Spleen (tissue), 11 donors: ENCODE data around the gene NABP1. TPM values are rescaled to one million over a fixed set of nuclear protein-coding genes. Genes with fewer than 3 reads are reported as not detected.
A peak's percentile ranks its signal among the peaks of the same experiment; 100 is the strongest.

Experiments
- DNase-seq: peaks from one replicate; pipeline ENCODE4 v3.0.0-alpha.2; 2020
- H3K27ac ChIP-seq, 8 donors: fragments of 200-600 bp; sonication (generic) in 7 of 8; 1 replicate in 4 of 8; 2 replicates in 4 of 8; pipeline versions ENCODE4 v1.5.0 to v1.8.0; 2016 to 2021; ENCODE audit warnings: inconsistent platforms in 4 of 8, mild to moderate bottlenecking in 4 of 8, moderate library complexity in 1 of 8
- H3K27me3 ChIP-seq, 7 donors: fragments of 200-600 bp; sonication (generic) in 6 of 7; replicated peaks in 1 of 7; 1 replicate in 4 of 7; 2 replicates in 3 of 7; pipeline versions ENCODE4 v1.5.0 to v1.8.0; 2016 to 2021; ENCODE audit warnings: inconsistent platforms in 3 of 7, mild to moderate bottlenecking in 1 of 7
- H3K36me3 ChIP-seq, 6 donors: fragments of 200-600 bp; sonication (generic) in 5 of 6; 1 replicate in 4 of 6; 2 replicates in 2 of 6; pipeline versions ENCODE4 v1.5.0 to v1.8.0; 2016 to 2021; ENCODE audit warnings: inconsistent platforms in 2 of 6
- H3K4me1 ChIP-seq, 6 donors: fragments of 200-600 bp; sonication (generic) in 5 of 6; 1 replicate in 3 of 6; 2 replicates in 3 of 6; pipeline versions ENCODE4 v1.5.0 to v1.8.0; 2016 to 2021; ENCODE audit warnings: inconsistent platforms in 3 of 6
- H3K4me3 ChIP-seq, 8 donors: fragments of 200-600 bp; sonication (generic) in 7 of 8; 1 replicate in 4 of 8; 2 replicates in 4 of 8; pipeline versions ENCODE4 v1.5.0 to v1.8.0; 2016 to 2021; ENCODE audit warnings: inconsistent platforms in 4 of 8, mild to moderate bottlenecking in 4 of 8, moderate library complexity in 2 of 8
- H3K9me3 ChIP-seq, 8 donors: fragments of 200-600 bp; sonication (generic) in 7 of 8; 1 replicate in 4 of 8; 2 replicates in 4 of 8; pipeline versions ENCODE4 v1.5.0 to v1.8.0; 2016 to 2021; ENCODE audit warnings: inconsistent platforms in 4 of 8
- POLR2A ChIP-seq, 3 donors: fragments of 450-650 bp; IDR thresholded peaks; one replicate each; pipeline ENCODE4 v1.5.1; 2017; ENCODE audit warnings: antibody characterized with exemption in 3 of 3, mild to moderate bottlenecking in 1 of 3
- POLR2AphosphoS5 ChIP-seq, 3 donors: sonication (generic); formaldehyde crosslinking; IDR thresholded peaks; one replicate each; pipeline ENCODE4 v1.5.1; 2017; ENCODE audit warnings: antibody characterized with exemption in 3 of 3
- WGBS, 5 donors: extraction: QIAGEN DNeasy Blood & Tissue Kit in 3 of 5; methylation state at CpG; one replicate each; pipeline versions ENCODE4 v1.1.5 to v1.1.7; 2013 to 2018; 5-methylcytosine and 5-hydroxymethylcytosine counted together
- intact Hi-C: fragments of 100-400 bp; cut with DNase I; formaldehyde crosslinking; loops from one replicate; pipeline ENCODE4 v1.15.0; 2023; ENCODE audit warnings: low total_unique reads
- polyA plus RNA-seq, 3 donors: library from polyadenylated mRNA; stranded (reverse); fragments of 200-250 nt; gene quantifications; one replicate each; pipeline ENCODE4 v1.2.1, GENCODE V29; 2013
- total RNA-seq, 7 donors: library from RNA; depleted of rRNA in 3 of 7; stranded (reverse); fragments of >200 nt in 3 of 7; fragmentation: NEBNext Ultra II Directional in 4 of 7; extraction: Animal tissue kit (Norgen Biotek cat#: 25700) in 4 of 7; gene quantifications; one replicate each; pipeline versions ENCODE4 v1.1.0 to v1.2.1, GENCODE V29; 2016 to 2021
- TF ChIP-seq, protein P1 (sequence below), 11 experiments: fragments of 200-600 bp in 7 of 11; fragments of 450-650 bp in 4 of 11; sonication (generic) in 4 of 11; IDR thresholded peaks in 8 of 11; conservative IDR thresholded peaks in 3 of 11; 1 replicate in 7 of 11; 2 replicates in 4 of 11; pipeline versions ENCODE4 v1.4.0 to v1.8.0; 2016 to 2021; ENCODE audit warnings: antibody characterized with exemption in 11 of 11, inconsistent platforms in 4 of 11, mild to moderate bottlenecking in 1 of 11
- donor health status: healthy with polysubstance abuse.
- donor health status: DM: no; HTN: no; CAD: no; lungs with moderate emphysema.
- donor health status: DM: no; HTN: no; CAD: no.
- donor health status: Bipolar disorder and iron deficiency.
- donor health status: healthy.
- donor health status: DM: no; HTN: no; CAD: no.
- donor health status: DM: yes; HTN: yes; CAD: no.

Gene NABP1
- total and polyA plus RNA-seq, 10 donors = 33.0 to 292 (median 176) TPM

DNA sequence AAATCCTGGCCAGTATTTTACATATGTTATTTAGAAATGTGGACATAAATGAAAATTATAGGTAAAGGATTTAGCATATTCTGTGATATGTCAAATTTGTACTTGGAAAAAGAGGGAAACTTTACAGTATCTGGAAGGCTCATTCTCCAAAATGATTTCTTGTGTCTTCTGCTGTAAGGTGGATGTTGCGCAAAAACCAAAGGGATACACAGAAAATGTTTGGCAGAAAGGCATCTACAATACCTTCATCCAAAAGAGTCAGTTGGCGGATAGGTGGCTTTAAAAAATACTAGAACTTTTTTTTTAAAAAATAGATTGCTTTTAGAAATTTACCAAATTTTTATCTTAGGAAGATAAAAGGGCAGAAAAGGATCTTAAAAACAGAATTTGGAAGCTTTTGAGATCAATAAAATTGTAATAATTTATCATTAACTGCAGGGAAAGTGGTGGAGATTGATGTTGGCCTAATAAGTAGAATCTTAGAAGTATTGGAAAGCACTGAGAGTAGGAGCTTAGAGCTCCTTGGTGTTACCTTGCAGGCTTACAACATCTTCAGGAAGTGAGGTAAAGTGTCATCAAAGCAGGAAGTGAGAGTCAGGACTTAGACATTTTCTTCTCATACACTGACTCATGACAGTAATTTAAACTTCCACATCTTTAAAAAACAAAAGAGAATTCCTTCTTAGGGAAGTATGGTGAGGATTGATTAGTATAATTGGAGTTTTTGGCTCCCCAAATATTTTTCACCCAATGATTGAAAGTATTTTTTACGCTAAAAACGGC lies 2.1 kb downstream of the NABP1 start:
- peak overlapping the region; percentile 46 to 86 (median 62) for H3K4me3 ChIP-seq
- no peaks in the 10 kb centered on the region for H3K9me3 ChIP-seq
- H3K27me3 ChIP-seq = no peaks in the 10 kb centered on the region
- intact Hi-C loops = loop anchor here (10.0 kb wide), 1 partner anchor 55 kb away; no protein-coding TSS in a partner anchor
- peak in 2 of 3 donors; percentile 3 to 13 for TF ChIP-seq POLR2A (IDR thresholded peaks at IDR 0.05)
- TF ChIP-seq POLR2AphosphoS5 (IDR thresholded peaks at IDR 0.05) = peak in 1 of 3 donors; percentile 87
- TF ChIP-seq, protein P1, sequence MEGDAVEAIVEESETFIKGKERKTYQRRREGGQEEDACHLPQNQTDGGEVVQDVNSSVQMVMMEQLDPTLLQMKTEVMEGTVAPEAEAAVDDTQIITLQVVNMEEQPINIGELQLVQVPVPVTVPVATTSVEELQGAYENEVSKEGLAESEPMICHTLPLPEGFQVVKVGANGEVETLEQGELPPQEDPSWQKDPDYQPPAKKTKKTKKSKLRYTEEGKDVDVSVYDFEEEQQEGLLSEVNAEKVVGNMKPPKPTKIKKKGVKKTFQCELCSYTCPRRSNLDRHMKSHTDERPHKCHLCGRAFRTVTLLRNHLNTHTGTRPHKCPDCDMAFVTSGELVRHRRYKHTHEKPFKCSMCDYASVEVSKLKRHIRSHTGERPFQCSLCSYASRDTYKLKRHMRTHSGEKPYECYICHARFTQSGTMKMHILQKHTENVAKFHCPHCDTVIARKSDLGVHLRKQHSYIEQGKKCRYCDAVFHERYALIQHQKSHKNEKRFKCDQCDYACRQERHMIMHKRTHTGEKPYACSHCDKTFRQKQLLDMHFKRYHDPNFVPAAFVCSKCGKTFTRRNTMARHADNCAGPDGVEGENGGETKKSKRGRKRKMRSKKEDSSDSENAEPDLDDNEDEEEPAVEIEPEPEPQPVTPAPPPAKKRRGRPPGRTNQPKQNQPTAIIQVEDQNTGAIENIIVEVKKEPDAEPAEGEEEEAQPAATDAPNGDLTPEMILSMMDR (IDR thresholded peaks at IDR 0.05 in 8 of 11, conservative IDR thresholded peaks at IDR 0.05 in 3 of 11) = no peak
- H3K4me1 ChIP-seq = peaks cover 29 to 87% (median 79%) of the 10 kb centered on the region in 6 donors
- no peak for DNase-seq
- H3K36me3 ChIP-seq = peaks cover 0 to 40% (median 34%) of the 10 kb centered on the region in 6 donors
- H3K27ac ChIP-seq = peak overlapping the region; percentile 93 to 99 (median 98)
- WGBS, 5 donors = 75 to 89% (median 80%) methylated on average over 4 of the region's 4 CpGs

DNA sequence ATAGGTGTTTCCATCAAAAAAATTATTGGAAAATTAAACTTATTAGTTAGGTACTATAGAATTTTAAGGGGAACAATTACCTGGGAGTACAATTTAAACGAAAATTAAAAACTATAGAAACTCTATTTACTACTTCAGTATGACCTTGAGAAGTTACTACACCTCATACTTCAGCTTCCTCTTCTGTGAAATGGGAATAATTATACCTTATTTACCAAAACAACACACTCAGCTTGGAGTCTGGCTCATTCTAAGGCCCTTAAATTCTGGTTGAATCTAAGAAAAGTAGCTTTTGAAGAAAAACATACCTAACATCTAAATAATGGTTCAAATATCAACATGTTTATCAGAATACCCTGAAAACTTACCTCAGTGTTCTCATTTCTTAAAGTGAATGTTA lies 2.7 kb downstream of the NABP1 start:
- TF ChIP-seq POLR2AphosphoS5 (IDR thresholded peaks at IDR 0.05) (no peak), POLR2A (IDR thresholded peaks at IDR 0.05) (no peak)
- TF ChIP-seq, protein P1 (IDR thresholded peaks at IDR 0.05 in 8 of 11, conservative IDR thresholded peaks at IDR 0.05 in 3 of 11) = no peak
- WGBS, 5 donors = 40 to 72% (median 64%) methylated on average over 1 of the region's 1 CpG
- H3K4me1 ChIP-seq = peaks cover 29 to 87% (median 78%) of the 10 kb centered on the region in 6 donors
- H3K9me3 ChIP-seq = no peaks in the 10 kb centered on the region
- no peaks in the 10 kb centered on the region for H3K27me3 ChIP-seq
- DNase-seq = no peak
- peak overlapping the region in 7 of 8 donors; percentile 46 to 86 (median 63) for H3K4me3 ChIP-seq
- intact Hi-C loops = no loop called here
- peaks cover 0 to 47% (median 40%) of the 10 kb centered on the region in 6 donors for H3K36me3 ChIP-seq
- peak overlapping the region; percentile 93 to 99 (median 98) for H3K27ac ChIP-seq

DNA sequence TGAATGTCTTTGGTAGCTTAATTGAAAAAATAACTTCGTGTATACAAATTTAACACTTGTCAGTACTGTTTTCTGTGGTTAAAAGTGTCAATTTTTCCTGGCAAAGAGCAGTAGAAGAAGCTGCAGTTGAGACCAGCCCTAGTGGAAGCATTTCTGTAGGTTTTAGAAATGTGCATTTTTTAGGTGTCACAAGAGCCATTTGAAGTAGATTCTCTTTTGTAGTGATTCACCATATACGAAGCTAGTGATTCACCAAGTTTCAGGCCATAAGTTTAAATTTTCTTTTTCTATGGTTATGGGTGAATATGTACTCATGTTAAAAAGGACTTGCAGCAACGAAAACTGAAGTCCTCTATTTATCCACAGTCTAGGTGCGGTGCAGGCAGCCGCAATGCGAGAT lies 4.2 kb downstream of the NABP1 start:
- H3K4me1 ChIP-seq = peaks cover 18 to 87% (median 74%) of the 10 kb centered on the region in 6 donors
- no peaks in the 10 kb centered on the region for H3K9me3 ChIP-seq
- H3K27me3 ChIP-seq = no peaks in the 10 kb centered on the region
- peak overlapping the region in 5 of 8 donors; percentile 40 to 99 (median 62) for H3K27ac ChIP-seq
- DNase-seq = no peak
- peak overlapping the region in 4 of 8 donors; percentile 7 to 86 (median 39) for H3K4me3 ChIP-seq
- intact Hi-C loops = no loop called here
- TF ChIP-seq, protein P1 (IDR thresholded peaks at IDR 0.05 in 8 of 11, conservative IDR thresholded peaks at IDR 0.05 in 3 of 11) = no peak
- TF ChIP-seq POLR2A (IDR thresholded peaks at IDR 0.05) (no peak), POLR2AphosphoS5 (IDR thresholded peaks at IDR 0.05) (no peak)
- WGBS, 5 donors = 87 to 95% (median 91%) methylated on average over 6 of the region's 6 CpGs
- peaks cover 0 to 62% (median 54%) of the 10 kb centered on the region in 6 donors for H3K36me3 ChIP-seq

DNA sequence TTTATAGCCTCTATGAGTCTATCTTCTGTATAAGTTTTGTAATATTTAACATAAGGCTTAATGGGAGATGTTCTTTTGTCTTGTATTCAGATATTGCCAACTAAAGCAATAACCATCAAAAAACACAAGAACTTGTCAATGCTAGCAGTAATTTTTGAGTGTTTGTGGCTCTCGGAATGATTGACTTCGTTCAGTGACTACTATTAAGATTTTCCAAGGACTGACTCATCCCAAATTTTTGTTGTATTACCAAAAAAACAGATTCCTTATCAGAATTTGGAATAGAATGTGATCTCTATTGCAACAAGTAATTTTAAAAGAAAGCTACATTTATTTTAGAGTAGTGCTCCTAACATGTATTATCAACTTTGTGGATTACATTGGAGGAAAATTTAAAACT lies 8.1 kb downstream of the NABP1 start:
- H3K4me1 ChIP-seq = peaks cover 19 to 92% (median 63%) of the 10 kb centered on the region in 6 donors
- no peaks in the 10 kb centered on the region for H3K27me3 ChIP-seq
- H3K27ac ChIP-seq = peak overlapping the region in 2 of 8 donors; percentile 53
- intact Hi-C loops = no loop called here
- peaks cover 0 to 88% (median 69%) of the 10 kb centered on the region in 6 donors for H3K36me3 ChIP-seq
- TF ChIP-seq, protein P1 (IDR thresholded peaks at IDR 0.05 in 8 of 11, conservative IDR thresholded peaks at IDR 0.05 in 3 of 11) = no peak
- TF ChIP-seq POLR2AphosphoS5 (IDR thresholded peaks at IDR 0.05) (no peak), POLR2A (IDR thresholded peaks at IDR 0.05) (no peak)
- no peak overlapping the region for H3K4me3 ChIP-seq
- no peak for DNase-seq
- no peaks in the 10 kb centered on the region for H3K9me3 ChIP-seq
- 67 to 95% (median 89%) methylated on average over 2 of the region's 2 CpGs for WGBS, 5 donors
